K562 (cell line): Measurements from ENCODE around the gene NPC1. TPM values are rescaled to one million over a fixed set of nuclear protein-coding genes. Genes with fewer than 3 reads are reported as not detected.

ENCODE experiments used
- ATAC-seq: fragments of 200-7000 bp; cut with Tn5 transposase; 3 replicates; pipeline ENCODE4 v1.9.1; 2020; ENCODE audit warnings: moderate library complexity
- BruUV-seq: library from RNA; stranded (reverse); fragments of 400-500 nt; replicated peaks from 2 replicates; lab custom pipeline; 2021; lab: Mats Ljungman, UMichigan
- CTCF ChIA-PET: fragments of 300-600 bp; formaldehyde crosslinking; extraction: SDS; loops from one replicate; lab custom pipeline; 2021; ENCODE audit warnings: low intra/inter-chr PET ratio; lab: Yijun Ruan, JAX
- POLR2A ChIA-PET: fragments of 300-600, 350-650 bp; sonication (Branson Sonifier 250); formaldehyde crosslinking; extraction: SDS; loops from one replicate; lab custom pipeline; 2021; ENCODE audit warnings: antibody characterized with exemption, inconsistent platforms; lab: Yijun Ruan, JAX
- DNase-seq, 4 experiments: peaks; one replicate each; pipeline versions ENCODE4 v3.0.0 to v3.0.0-alpha.2; 2011 to 2018; ENCODE audit warnings: low spot score in 3 of 4, mixed read lengths in 3 of 4; ENCODE audit errors: extremely low read depth in 1 of 4
- FAIRE-seq: peaks from 2 replicates; lab custom pipeline; 2011; peaks lifted over from hg19 to GRCh38; lab: Jason Lieb, UNC
- H2AFZ ChIP-seq: 2 replicates; pipeline ENCODE4 v1.6.0; 2011; ENCODE audit warnings: low read depth, low read length, control low read depth, inconsistent platforms
- H3K27ac ChIP-seq: fragments of 200-600 bp; 3 replicates; pipeline ENCODE4 v1.8.0; 2011; ENCODE audit warnings: low read depth, mild to moderate bottlenecking, control low read depth, inconsistent platforms, low read length, moderate library complexity, mixed read lengths; ENCODE audit errors: extremely low read depth
- H3K27me3 ChIP-seq, 2 experiments: fragments of 300-600 bp in 1 of 2; 2 replicates in 1 of 2; 3 replicates in 1 of 2; pipeline versions ENCODE4 v1.6.0 to v1.8.0; 2011; ENCODE audit warnings: inconsistent platforms in 2 of 2, low read length in 2 of 2, mild to moderate bottlenecking in 1 of 2, mixed read lengths in 1 of 2, moderate library complexity in 1 of 2; ENCODE audit not compliant: control insufficient read depth in 2 of 2, insufficient read depth in 2 of 2
- H3K36me3 ChIP-seq: fragments of 300-600 bp; 3 replicates; pipeline ENCODE4 v1.8.0; 2011; ENCODE audit warnings: mild to moderate bottlenecking, low read length, inconsistent platforms; ENCODE audit not compliant: control insufficient read depth, insufficient read depth
- H3K4me1 ChIP-seq, 2 experiments: fragments of 200-600 bp in 1 of 2; replicated peaks in 1 of 2; 2 replicates in 1 of 2; 3 replicates in 1 of 2; pipeline versions ENCODE4 v1.5.1 to v1.8.0; 2011; ENCODE audit warnings: inconsistent platforms in 2 of 2, low read length in 2 of 2, mild to moderate bottlenecking in 1 of 2, mixed read lengths in 1 of 2, moderate library complexity in 1 of 2; ENCODE audit not compliant: control insufficient read depth in 2 of 2, insufficient read depth in 2 of 2
- H3K4me2 ChIP-seq: 2 replicates; pipeline ENCODE4 v1.6.1; 2011; ENCODE audit warnings: low read length, control low read depth, inconsistent platforms, mixed read lengths; ENCODE audit not compliant: insufficient read depth
- H3K4me3 ChIP-seq: fragments of 200-600 bp; sonication (generic), shearing (Covaris generic); 2 replicates; pipeline ENCODE4 v1.5.1; 2016; ENCODE audit warnings: control low read depth, inconsistent platforms
- H3K79me2 ChIP-seq: fragments of 200-600 bp; 3 replicates; pipeline ENCODE4 v1.8.0; 2011; ENCODE audit warnings: low read length, inconsistent platforms; ENCODE audit not compliant: control insufficient read depth, insufficient read depth
- H3K9ac ChIP-seq, 2 experiments: 2 replicates each; pipeline versions ENCODE4 v1.6.0 to v1.6.1; 2011; ENCODE audit warnings: low read depth in 2 of 2, low read length in 2 of 2, control low read depth in 1 of 2, inconsistent platforms in 1 of 2, mild to moderate bottlenecking in 1 of 2, mixed read lengths in 1 of 2; ENCODE audit not compliant: insufficient read depth in 1 of 2
- H3K9me1 ChIP-seq: one replicate; pipeline ENCODE4 v1.6.0; 2011; ENCODE audit warnings: inconsistent platforms, mild to moderate bottlenecking, low read length, moderate library complexity; ENCODE audit not compliant: control insufficient read depth, insufficient read depth
- H3K9me3 ChIP-seq: replicated peaks from 2 replicates; pipeline ENCODE4 v1.5.1; 2011; ENCODE audit warnings: low read depth, low read length, inconsistent platforms; ENCODE audit not compliant: control insufficient read depth, insufficient read depth
- H4K20me1 ChIP-seq: replicated peaks from 2 replicates; pipeline ENCODE4 v1.6.1; 2011; ENCODE audit warnings: low read length, inconsistent platforms, mixed read lengths; ENCODE audit not compliant: control insufficient read depth, insufficient read depth
- CEBPG ChIP-seq, 3 experiments: fragments of 200-800 bp in 1 of 3; sonication (Bioruptor generic) in 1 of 3; sonication (generic) in 1 of 3; formaldehyde crosslinking in 1 of 3; IDR thresholded peaks in 2 of 3; conservative IDR thresholded peaks in 1 of 3; 2 replicates each; pipeline versions ENCODE4 v1.6.1 to v1.8.0; 2016 to 2022; ENCODE audit warnings: missing compliant biosample characterization in 2 of 3, missing genetic modification characterization in 2 of 3, mild to moderate bottlenecking in 1 of 3, missing genetic modification reagents in 1 of 3
- HNRNPLL ChIP-seq: fragments of 200-400 bp; formaldehyde crosslinking; IDR thresholded peaks from 2 replicates; pipeline ENCODE4 v1.6.1; 2017; ENCODE audit warnings: low read length, low read depth, mild to moderate bottlenecking; ENCODE audit not compliant: poor library complexity, severe bottlenecking
- MAFG ChIP-seq: fragments of 450-650 bp; conservative IDR thresholded peaks from 2 replicates; pipeline ENCODE4 v1.6.1; 2016; ENCODE audit warnings: missing genetic modification characterization, missing compliant biosample characterization
- MITF ChIP-seq: IDR thresholded peaks from 2 replicates; pipeline ENCODE4 v1.6.1; 2014; ENCODE audit warnings: antibody characterized with exemption
- POLR2AphosphoS2 ChIP-seq: IDR thresholded peaks from 2 replicates; pipeline ENCODE4 v1.6.1; 2012; ENCODE audit warnings: low read length, improper control_type of control experiment
- PTRF ChIP-seq: fragments of 450-650 bp; IDR thresholded peaks from 2 replicates; pipeline ENCODE4 v1.6.1; 2016; ENCODE audit warnings: mild to moderate bottlenecking, missing genetic modification characterization, missing compliant biosample characterization
- ZNF121 ChIP-seq: sonication (generic); formaldehyde crosslinking; conservative IDR thresholded peaks from 2 replicates; pipeline ENCODE4 v1.8.0; 2022; ENCODE audit warnings: missing genetic modification reagents
- ZNF316 ChIP-seq: fragments of 450-650 bp; IDR thresholded peaks from 2 replicates; pipeline ENCODE4 v1.6.1; 2016
- WGBS: fragments of 100-300 bp; shearing (Covaris generic); methylation state at CpG from one replicate; pipeline ENCODE4 v1.1.6; 2016; ENCODE audit warnings: low coverage, mixed read lengths; ENCODE audit not compliant: insufficient coverage; ENCODE audit errors: missing lambda C conversion rate; 5-methylcytosine and 5-hydroxymethylcytosine counted together
- in situ Hi-C: fragments of 300-500 bp; cut with MboI; formaldehyde crosslinking; loops from 4 replicates; pipeline ENCODE4 v1.15.0; 2018; ENCODE audit warnings: inconsistent platforms, mixed read lengths
- intact Hi-C: fragments of 100-400 bp; cut with micrococcal nuclease; formaldehyde crosslinking; loops from 2 replicates; pipeline ENCODE4 v1.14.2; 2022
- polyA plus RNA-seq, 8 experiments: library from polyadenylated mRNA; depleted of rRNA in 4 of 8; stranded (reverse) in 5 of 8; unstranded in 3 of 8; fragments of >200 nt; fragmentation: Nextera tagmentation in 2 of 8; fragmentation: Illumina TruSeq in 1 of 8; extraction: Ambion mirVana in 2 of 8; extraction: Trizol in 1 of 8; gene quantifications; 2 replicates each; pipeline versions ENCODE4 v1.2.1 to v1.2.3, GENCODE V29; 2011 to 2014; ENCODE audit warnings: inconsistent platforms in 1 of 8, missing spikeins in 1 of 8
- total RNA-seq, 7 experiments: library from RNA; depleted of rRNA in 6 of 7; stranded (reverse); fragments of >200 nt in 6 of 7; fragmentation: Illumina TruSeq in 2 of 7; extraction: Trizol in 2 of 7; gene quantifications; 2 replicates each; pipeline versions ENCODE4 v1.2.1 to v1.2.3, GENCODE V29; 2011 to 2021; ENCODE audit warnings: low replicate concordance in 1 of 7
- TF ChIP-seq, protein P1 (sequence below), 2 experiments: IDR thresholded peaks in 1 of 2; conservative IDR thresholded peaks in 1 of 2; 2 replicates each; pipeline ENCODE4 v1.6.1; 2016; ENCODE audit warnings: low read depth in 2 of 2, mild to moderate bottlenecking in 1 of 2, missing compliant biosample characterization in 1 of 2, missing genetic modification characterization in 1 of 2, moderate library complexity in 1 of 2
- TF ChIP-seq, protein P2 (sequence below): fragments of 250-450 bp; sonication (Bioruptor Pico); IDR thresholded peaks from 2 replicates; pipeline ENCODE4 v1.5.0; 2021; ENCODE audit warnings: mild to moderate bottlenecking, borderline replicate concordance

NPC1 gene
- total and polyA plus RNA-seq, 9 of the 15 experiments (the other 6 are each of a cell fraction or from before 2014, with no cell fraction given): 17.1 to 45.9 (median 27.6) TPM

DNA sequence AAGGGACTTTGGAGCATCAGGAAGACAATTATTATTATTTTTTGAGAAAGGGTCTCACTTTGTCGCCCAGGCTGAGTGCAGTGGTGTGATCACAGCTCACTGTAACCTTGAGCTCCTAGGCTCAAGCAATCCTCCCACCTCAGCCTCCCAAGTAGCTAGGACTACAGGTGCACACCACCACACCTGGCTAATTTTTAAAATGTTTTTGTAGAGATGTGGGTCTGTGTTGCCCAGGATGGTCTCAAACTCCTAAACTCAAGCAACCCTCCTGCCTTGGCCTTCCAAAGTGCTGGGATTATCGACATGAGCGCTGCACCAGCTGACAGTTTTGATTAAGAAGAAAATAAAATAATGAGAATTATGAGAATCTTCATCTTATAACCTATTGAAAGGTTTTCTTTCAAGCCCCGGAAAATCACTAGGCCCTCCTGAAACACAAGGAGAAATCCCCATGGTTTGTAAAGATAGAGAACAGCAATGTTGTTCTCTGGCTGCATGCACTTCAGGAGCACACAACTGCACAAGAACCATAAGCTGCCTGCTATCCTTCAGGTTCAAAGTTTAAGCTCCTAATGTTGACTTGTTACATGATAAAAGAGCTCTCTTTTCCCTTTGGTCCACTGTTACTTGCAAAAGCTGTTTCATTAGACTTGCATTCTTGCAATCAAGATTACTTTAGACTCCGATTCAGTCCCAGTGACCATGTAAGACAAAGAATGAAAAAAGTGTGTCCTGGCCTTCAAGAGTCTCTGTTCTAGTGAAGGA, 16.8 kb downstream of the NPC1 start (continued):
- TF ChIP-seq PTRF (tag) (no peak), HNRNPLL (no peak), MITF (no peak)

GRCh38 chr18:23568281-23569138, 17.8 kb downstream of the NPC1 start:
- ATAC-seq: no peak
- 79% methylated on average over 7 of the region's 7 CpGs for WGBS
- H3K9me3 ChIP-seq: no peaks in the 10 kb centered on the region
- no peak overlapping the region for H2AFZ ChIP-seq
- intact Hi-C loops (no loop called here), in situ Hi-C loops (no loop called here)
- no peak overlapping the region for H3K9ac ChIP-seq
- H3K4me3 ChIP-seq: no peak overlapping the region
- no peak for FAIRE-seq
- H3K4me2 ChIP-seq: no peak overlapping the region
- no peaks in the 10 kb centered on the region for H3K27me3 ChIP-seq
- no peaks in the 10 kb centered on the region for H3K4me1 ChIP-seq
- BruUV-seq: TSS peak; percentile 6
- no peaks in the 10 kb centered on the region for H4K20me1 ChIP-seq
- H3K9me1 ChIP-seq: no peaks in the 10 kb centered on the region
- ChIA-PET POLR2A (interaction anchor here (0.7 to 1.4 kb wide), 2 partner anchors 12 to 189 kb away, joined by 3 read pairs; no protein-coding TSS in a partner anchor), CTCF (no interaction called here)
- peaks cover 87% of the 10 kb centered on the region for H3K36me3 ChIP-seq
- DNase-seq: no peak
- no peaks in the 10 kb centered on the region for H3K79me2 ChIP-seq
- H3K27ac ChIP-seq: no peak overlapping the region
- no peak for TF ChIP-seq CEBPG (CRISPR knock-in tag; IDR thresholded peaks at IDR 0.05)
- peak in 1 of 2 experiments; percentile 81; a peak in 2 of 4 replicates for TF ChIP-seq CEBPG (tag; conservative IDR thresholded peaks at IDR 0.05 in 1 of 2, IDR thresholded peaks at IDR 0.05 in 1 of 2)
- no peak for TF ChIP-seq ZNF121
- peak; percentile 88 for TF ChIP-seq MAFG (tag)
- peak; percentile 40; the same call in 1 of the 2 replicates for TF ChIP-seq ZNF316
- TF ChIP-seq, protein P1, sequence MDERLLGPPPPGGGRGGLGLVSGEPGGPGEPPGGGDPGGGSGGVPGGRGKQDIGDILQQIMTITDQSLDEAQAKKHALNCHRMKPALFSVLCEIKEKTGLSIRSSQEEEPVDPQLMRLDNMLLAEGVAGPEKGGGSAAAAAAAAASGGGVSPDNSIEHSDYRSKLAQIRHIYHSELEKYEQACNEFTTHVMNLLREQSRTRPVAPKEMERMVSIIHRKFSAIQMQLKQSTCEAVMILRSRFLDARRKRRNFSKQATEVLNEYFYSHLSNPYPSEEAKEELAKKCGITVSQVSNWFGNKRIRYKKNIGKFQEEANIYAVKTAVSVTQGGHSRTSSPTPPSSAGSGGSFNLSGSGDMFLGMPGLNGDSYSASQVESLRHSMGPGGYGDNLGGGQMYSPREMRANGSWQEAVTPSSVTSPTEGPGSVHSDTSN (CRISPR knock-in tag; IDR thresholded peaks at IDR 0.05; ENCODE audit: low read depth): no peak
- TF ChIP-seq, protein P1 (tag; conservative IDR thresholded peaks at IDR 0.05; ENCODE audit: low read depth): peak; percentile 93
- TF ChIP-seq, protein P2, sequence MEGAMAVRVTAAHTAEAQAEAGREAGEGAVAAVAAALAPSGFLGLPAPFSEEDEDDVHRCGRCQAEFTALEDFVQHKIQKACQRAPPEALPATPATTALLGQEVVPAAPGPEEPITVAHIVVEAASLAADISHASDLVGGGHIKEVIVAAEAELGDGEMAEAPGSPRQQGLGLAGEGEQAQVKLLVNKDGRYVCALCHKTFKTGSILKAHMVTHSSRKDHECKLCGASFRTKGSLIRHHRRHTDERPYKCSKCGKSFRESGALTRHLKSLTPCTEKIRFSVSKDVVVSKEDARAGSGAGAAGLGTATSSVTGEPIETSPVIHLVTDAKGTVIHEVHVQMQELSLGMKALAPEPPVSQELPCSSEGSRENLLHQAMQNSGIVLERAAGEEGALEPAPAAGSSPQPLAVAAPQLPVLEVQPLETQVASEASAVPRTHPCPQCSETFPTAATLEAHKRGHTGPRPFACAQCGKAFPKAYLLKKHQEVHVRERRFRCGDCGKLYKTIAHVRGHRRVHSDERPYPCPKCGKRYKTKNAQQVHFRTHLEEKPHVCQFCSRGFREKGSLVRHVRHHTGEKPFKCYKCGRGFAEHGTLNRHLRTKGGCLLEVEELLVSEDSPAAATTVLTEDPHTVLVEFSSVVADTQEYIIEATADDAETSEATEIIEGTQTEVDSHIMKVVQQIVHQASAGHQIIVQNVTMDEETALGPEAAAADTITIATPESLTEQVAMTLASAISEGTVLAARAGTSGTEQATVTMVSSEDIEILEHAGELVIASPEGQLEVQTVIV (CRISPR knock-in tag): peak; percentile 32; the same call in 1 of the 2 replicates
- TF ChIP-seq POLR2AphosphoS2: no peak
